Activated CD4-positive, CD25-positive, alpha-beta regulatory T cell treated with anti-CD3 and anti-CD28 coated beads, Interleukin-2, amount 50 U/mL, for 16 hours (primary cell): ENCODE results near the gene SLC38A10.

Experiments used
- DNase-seq: peaks from one replicate; pipeline ENCODE4 v3.0.0-alpha.2; 2020; ENCODE audit warnings: low read depth, low spot score

Gene SLC38A10

DNA sequence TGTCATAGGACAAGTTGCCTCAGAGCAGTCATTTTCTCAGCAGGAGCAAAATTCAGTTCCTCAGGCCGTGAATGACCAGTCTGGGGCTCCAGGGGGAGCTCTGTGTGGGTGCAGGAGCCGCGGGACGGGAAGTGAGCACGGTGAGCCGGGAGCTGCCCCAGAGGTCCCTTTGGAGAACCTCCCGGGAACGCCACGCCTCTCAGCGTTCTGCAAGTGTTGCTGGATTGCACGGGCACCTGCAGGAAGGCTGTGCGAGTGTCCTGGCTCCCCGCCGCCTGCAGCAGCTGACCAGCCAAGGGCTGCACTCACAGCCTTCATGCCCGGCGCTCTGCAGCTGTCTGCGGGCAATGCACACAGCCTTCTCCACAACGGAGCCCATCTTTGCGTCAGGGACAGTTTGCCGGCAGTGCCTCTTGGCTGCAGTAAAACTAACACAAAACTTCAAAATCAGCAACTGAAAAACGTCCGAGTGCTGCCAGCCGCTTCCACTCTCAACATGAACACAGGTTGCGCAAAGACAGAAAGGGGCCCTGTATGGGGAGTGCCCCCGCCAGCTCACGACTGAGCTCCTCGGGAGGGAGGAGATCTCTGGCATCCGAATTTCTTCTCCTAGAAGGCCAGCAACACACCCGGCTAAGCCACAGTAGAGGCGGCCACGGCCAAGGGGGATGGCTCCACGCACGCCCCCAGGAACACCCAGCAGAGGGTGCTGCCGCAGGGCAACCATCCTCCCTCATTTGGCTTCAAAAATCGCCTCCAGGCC lies 40.0 kb downstream of the SLC38A10 start:
- no peak for DNase-seq

- DNase-seq: peak; percentile 22
Observed at GRCh38 chr17:81253358-81254131, 41.6 kb downstream of the SLC38A10 start.

GRCh38 chr17:81252987-81253329 lies 42.1 kb downstream of the SLC38A10 start:
- no peak for DNase-seq

DNA sequence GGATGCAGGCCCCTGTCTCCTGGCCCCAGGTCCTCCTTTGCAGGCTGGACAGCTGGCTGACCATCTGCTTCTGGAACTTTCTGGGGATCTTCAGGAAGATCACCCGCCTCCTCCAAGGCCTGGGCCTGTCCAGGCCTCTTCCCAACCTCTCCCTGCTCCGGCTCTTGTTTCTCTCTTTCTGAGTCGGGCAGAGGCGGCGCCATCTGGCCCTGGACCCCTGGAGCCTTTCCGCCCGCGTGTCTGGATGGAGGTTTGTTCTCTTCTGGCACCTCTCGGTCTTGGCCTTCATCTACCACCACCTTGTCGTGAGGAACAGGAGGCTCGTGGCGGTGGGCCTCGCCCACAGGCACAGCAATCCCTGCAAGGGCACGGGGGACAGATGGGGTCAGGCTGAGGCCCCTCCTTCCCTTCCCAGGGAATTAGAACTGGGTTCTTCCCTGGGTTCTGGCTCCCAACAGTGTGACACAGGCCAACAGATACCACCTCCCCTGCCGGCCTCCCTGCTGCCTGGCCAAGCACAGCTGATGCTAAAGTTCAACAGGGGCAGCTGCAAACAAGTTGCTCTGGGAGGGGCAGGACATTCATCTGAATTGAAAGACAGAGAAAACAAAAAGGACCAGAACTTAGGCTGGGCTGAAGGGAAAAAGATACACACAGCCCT lies 42.7 kb downstream of the SLC38A10 start:
- DNase-seq: no peak

DNA sequence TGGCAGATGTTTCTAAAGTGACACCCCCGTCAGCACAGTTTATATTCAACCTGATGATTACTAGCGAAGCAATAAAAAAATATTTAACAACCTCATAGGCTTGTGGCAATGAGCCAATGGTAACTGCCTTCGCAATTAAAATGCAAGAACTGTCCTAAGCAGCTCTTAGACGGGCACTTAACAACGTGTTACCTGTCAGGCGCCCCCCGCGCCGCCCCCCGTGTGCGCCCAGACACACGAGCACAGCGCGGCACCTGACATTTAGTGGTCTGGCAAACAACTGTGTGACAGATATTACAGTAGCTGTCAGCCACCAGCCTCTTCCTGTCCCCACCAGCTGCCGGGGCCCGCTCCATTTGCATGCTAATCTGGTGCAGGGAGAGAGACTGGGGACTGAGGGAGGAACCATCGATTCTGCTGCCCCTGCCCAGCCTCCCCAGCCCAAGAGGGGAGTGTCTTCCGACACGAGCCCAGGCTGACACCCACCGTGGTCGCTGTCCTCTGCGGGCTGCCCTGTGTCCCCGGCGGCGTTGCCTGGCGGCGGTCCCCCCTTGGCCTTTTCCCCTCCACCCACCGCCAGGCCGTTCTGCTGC lies 43.3 kb downstream of the SLC38A10 start:
- no peak for DNase-seq

GRCh38 chr17:81251094-81251708 lies 43.9 kb downstream of the SLC38A10 start:
- no peak for DNase-seq

DNA sequence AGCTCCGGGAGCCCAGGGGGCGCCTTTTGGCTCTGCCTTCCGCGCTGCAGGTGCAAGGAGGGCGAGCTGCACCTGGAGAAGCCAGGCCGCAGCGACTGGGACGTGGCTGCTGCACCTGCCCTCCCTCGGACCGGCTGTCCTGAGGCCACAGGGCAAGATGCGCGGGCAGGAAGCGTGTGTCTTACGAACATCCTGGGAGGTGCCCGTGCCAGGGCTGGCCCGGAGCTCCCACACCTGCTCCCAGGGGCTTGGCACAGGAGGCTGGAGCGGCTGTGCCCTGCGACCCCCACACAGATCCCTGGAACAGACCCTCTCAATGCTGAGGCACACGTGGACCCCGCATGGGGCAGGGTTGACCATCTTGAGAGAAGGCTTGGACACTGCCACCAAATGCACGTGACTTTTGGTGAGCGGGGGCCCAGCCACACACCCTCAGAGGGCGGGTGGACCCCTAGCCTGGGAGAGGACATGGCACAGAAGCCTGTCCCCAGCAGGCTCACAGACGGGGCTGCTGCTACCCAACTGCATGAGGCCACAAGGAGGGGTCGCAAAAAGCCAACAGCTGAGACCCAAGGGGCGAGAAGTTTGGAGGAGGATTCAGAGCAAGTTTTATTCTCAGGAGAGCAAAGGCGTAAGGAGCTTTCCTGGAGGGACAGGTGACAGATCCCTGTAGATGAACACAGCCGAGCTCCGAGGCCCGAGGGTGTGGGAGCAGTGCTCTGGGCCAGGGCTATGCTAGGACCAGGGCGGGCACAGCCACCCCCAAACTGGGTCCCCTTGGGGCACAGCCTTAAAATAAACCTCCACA lies 44.6 kb downstream of the SLC38A10 start:
- no peak for DNase-seq

DNA sequence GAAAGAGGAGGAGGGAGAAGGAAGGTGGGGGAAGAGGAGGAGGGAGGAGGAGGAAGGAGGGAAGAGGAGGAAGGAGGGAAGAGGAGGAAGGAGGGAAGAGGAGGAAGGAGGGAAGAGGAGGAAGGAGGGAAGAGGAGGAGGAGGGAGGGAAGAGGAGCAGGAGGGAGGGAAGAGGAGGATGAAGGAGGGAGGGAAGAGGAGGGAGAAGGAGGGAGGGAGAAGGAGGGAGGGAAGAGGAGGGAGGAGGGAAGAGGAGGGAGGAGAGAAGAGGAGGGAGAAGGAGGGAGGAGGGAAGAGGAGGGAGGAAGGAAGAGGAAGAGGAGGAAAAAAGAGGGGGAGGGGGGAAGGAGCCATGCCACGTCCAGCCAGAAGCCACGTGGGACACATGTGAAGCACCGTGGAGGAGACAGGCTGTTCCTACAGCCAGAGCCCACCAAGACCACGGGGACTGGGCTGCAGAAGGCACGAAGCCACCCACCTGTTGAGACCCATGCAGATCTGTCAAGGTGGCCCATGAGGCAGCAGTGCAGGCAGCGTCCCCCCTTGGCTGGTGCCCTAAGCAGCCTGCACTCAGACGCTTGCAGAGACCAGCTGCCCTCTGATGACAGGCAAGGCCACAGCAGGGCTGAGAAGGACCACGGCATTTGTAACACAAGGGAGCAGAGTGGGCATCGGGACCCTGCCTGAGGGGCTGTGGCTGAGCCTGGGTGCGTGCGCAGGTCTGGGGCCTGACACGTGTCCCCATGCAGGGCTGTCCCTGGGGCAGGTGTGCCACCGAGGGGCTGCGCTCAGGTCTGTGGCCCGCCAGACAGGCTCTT lies 45.7 kb downstream of the SLC38A10 start:
- DNase-seq: no peak

- no peak for DNase-seq
Observed at GRCh38 chr17:81248649-81249048, 46.5 kb downstream of the SLC38A10 start.

DNA sequence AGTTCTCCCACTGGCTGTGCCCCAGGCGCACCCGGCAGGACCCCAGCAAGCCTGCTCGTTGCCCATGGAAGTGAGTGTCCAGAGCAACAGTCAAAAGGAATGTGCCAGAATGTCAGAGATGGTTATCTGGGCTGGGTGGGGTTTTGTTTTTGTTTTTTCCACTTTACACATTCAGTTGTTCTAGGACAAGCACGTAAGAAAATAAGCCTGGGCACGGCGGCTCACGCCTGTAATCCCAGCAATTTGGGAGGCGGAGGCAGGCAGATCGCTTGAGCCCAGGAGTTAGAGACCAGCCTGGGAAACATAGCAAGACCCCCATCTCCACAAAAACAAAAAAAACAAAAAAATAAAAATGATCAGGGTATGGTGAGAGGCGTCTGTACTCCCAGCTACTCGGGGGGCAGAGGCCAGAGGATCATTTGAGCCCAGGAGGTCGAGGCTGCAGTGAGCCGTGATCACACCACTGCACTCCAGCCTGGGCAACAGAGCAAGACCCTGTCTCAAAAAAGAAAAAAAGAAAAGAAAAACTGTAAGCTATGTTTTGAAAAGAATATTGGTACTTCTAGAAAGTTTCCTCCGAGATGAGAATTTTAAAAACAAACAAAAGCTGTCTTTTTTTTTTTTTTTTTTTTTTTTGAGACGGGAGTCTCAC lies 47.6 kb downstream of the SLC38A10 start:
- no peak for DNase-seq

- no peak for DNase-seq
Observed at GRCh38 chr17:81246679-81247338, 48.3 kb downstream of the SLC38A10 start.

- DNase-seq: no peak
Observed at GRCh38 chr17:81246343-81246670, 48.8 kb downstream of the SLC38A10 start.

DNA sequence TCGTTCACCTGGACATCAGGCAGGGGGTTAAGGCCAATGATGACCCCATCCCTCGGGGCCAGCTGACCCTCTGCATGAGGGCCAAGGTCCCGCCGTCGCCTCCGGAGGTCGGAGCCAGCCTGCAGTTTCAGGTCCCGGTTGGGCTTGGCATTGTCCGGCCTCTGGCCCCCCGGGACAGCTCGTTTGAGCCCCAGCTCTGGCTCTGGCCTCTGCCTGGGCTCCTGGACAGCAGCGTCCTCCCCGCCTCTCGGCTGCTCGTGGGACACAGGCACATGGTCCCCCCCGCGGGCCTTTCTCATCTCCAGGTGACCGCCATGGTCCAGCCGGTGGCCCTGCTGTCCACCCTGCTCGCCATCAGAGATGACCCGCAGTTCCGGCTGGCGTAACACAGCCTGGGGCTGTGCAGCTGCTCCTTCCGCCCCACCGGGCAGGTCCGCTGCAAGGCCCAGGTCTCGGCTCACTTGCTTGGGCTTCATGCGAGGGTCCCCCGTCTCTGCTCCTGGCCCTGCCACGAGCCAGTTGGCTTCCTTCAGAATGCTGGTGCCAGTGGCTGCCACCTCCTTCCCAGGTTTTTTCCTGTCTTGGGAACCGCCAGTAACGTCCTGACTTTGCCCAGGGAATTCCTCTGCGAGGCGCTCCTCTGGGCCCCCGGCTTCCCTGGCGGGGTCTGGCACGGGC lies 49.3 kb downstream of the SLC38A10 start:
- DNase-seq: no peak

GRCh38 chr17:81245024-81245664 lies 50.0 kb downstream of the SLC38A10 start:
- DNase-seq: no peak

GRCh38 chr17:81244358-81245023 lies 50.6 kb downstream of the SLC38A10 start:
- DNase-seq: no peak

- no peak for DNase-seq
Observed at GRCh38 chr17:81243333-81243664, 51.8 kb downstream of the SLC38A10 start.

DNA sequence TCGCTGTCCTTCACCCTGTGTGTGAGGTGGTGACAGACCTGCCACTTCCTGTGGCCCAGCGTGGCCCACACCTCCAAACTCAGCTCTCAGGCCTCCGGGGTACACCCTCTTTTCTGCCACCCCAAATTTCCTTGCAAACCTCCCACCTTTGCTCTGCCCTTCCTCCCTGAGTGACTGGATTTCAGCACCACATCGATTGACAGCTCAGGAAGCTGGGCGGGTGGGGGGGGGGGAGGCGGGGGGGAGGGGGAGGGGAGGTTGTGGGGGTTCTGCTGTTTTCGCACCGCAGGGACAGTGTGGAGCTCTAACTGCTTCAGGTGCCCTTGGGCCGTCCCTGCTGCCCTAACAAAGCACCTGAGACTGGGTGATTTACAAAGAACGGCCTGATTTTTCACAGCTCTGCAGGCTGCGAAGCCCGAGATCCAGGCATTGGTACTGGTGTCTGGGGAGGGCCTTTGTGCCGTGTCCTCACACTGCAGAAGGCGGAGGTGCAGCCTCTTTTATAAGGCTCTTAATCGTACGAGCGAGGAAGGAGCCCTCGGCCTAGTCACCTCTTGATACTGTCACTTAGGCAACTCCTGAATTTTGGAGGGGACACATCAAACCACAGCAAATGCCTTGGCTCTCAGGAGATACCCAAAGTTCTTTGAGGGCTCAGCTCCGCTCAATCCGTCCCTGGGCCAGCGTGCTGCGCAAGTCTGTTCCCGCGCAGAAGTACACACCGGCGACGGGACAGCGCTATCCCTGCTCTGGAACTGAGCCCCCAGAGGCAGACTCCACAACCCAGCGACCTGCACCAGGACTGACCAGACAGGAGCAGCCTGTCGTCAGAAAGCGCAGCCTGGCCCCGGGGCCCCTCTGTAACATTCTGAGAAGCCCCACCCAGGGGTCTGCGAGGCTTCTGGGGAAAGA lies 52.4 kb downstream of the SLC38A10 start:
- no peak for DNase-seq
